ENCODE measurements around the gene SLC16A5. TPM values are rescaled to one million over a fixed set of nuclear protein-coding genes. Genes with fewer than 3 reads are reported as not detected.

The SLC16A5 gene
- total RNA-seq, 1 donor from 2014 or later: 16.4 TPM

GRCh38 chr17:75099881-75100595, 12.3 kb downstream of the SLC16A5 start:
- Mint-ChIP-seq H3K27ac (no peak overlapping the region), H3K9me3 (no peaks in the 10 kb centered on the region), H3K36me3 (peaks cover 14% of the 10 kb centered on the region), H3K27me3 (no peaks in the 10 kb centered on the region), H3K4me1 (ENCODE audit: unreplicated experiment) (peaks cover 7% of the 10 kb centered on the region), H3K4me3 (no peak overlapping the region)
- TF ChIP-seq CTCF (conservative IDR thresholded peaks at IDR 0.05): no peak
- no peak for DNase-seq (ENCODE audit: extremely low spot score, unreplicated experiment)

- Mint-ChIP-seq H3K27me3 (no peaks in the 10 kb centered on the region), H3K4me1 (ENCODE audit: unreplicated experiment) (peaks cover 12% of the 10 kb centered on the region), H3K4me3 (peak overlapping the region; percentile 44), H3K27ac (peak overlapping the region; percentile 81), H3K9me3 (no peaks in the 10 kb centered on the region), H3K36me3 (peaks cover 16% of the 10 kb centered on the region)
- no peak for DNase-seq (ENCODE audit: extremely low spot score, unreplicated experiment)
- TF ChIP-seq CTCF (conservative IDR thresholded peaks at IDR 0.05): no peak
These were observed 14.6 kb downstream of the SLC16A5 start for GRCh38 chr17:75102385-75102821.

GRCh38 chr17:75103601-75104554, 16.1 kb downstream of the SLC16A5 start:
- Mint-ChIP-seq H3K4me3 (no peak overlapping the region), H3K36me3 (peaks cover 12% of the 10 kb centered on the region)

GRCh38 chr17:75105126-75106080, 17.6 kb downstream of the SLC16A5 start:
- Mint-ChIP-seq H3K4me3 (peak overlapping the region; percentile 34), H3K4me1 (ENCODE audit: unreplicated experiment) (peaks cover 18% of the 10 kb centered on the region), H3K27ac (peak overlapping the region; percentile 77), H3K27me3 (peaks cover 4% of the 10 kb centered on the region), H3K9me3 (no peaks in the 10 kb centered on the region), H3K36me3 (peaks cover 10% of the 10 kb centered on the region)
- TF ChIP-seq CTCF (conservative IDR thresholded peaks at IDR 0.05): peak; percentile 78
- DNase-seq (ENCODE audit: extremely low spot score, unreplicated experiment): no peak

More at GRCh38 chr17:75103601-75104554, 16.1 kb downstream of the SLC16A5 start:
- Mint-ChIP-seq H3K27ac (peak overlapping the region; percentile 48), H3K27me3 (peaks cover 3% of the 10 kb centered on the region), H3K4me1 (ENCODE audit: unreplicated experiment) (peaks cover 15% of the 10 kb centered on the region), H3K9me3 (no peaks in the 10 kb centered on the region)
- DNase-seq (ENCODE audit: extremely low spot score, unreplicated experiment): no peak
- no peak for TF ChIP-seq CTCF (conservative IDR thresholded peaks at IDR 0.05)

- Mint-ChIP-seq H3K9me3 (no peaks in the 10 kb centered on the region), H3K4me1 (ENCODE audit: unreplicated experiment) (peaks cover 21% of the 10 kb centered on the region), H3K27me3 (peaks cover 4% of the 10 kb centered on the region), H3K4me3 (peak overlapping the region; percentile 91), H3K27ac (peak overlapping the region; percentile 78), H3K36me3 (peaks cover 13% of the 10 kb centered on the region)
- no peak for TF ChIP-seq CTCF (conservative IDR thresholded peaks at IDR 0.05)
- DNase-seq (ENCODE audit: extremely low spot score, unreplicated experiment): no peak
These were observed 20.4 kb downstream of the SLC16A5 start for GRCh38 chr17:75108193-75108592.
